SK-N-SH (cell line): ENCODE measurements around the gene LIMS1. TPM values are rescaled to one million over a fixed set of nuclear protein-coding genes. Genes with fewer than 3 reads are reported as not detected.
"Not testable (repeated sequence)": the region's sequence is repeated elsewhere in the genome, so short reads cannot be mapped to it uniquely, and the experiment has no call there.

Experiments used
- CTCF ChIA-PET: fragments of 300-600, 350-600 bp; formaldehyde crosslinking; extraction: SDS; loops from one replicate; lab custom pipeline; 2021; lab: Yijun Ruan, JAX
- POLR2A ChIA-PET: fragments of 350-600 bp; sonication (Branson Sonifier 250); formaldehyde crosslinking; extraction: SDS; loops from one replicate; lab custom pipeline; 2020; ENCODE audit warnings: antibody characterized with exemption, inconsistent platforms; lab: Yijun Ruan, JAX
- DNase-seq: peaks from one replicate; pipeline ENCODE4 v3.0.0; 2012
- H2AFZ ChIP-seq: fragments of 200-600 bp; sonication (generic); 2 replicates; pipeline ENCODE4 v1.8.1; 2016; ENCODE audit warnings: antibody characterized with exemption, mild to moderate bottlenecking, low read depth
- H3F3A ChIP-seq: fragments of 200-600 bp; sonication (generic); replicated peaks from 2 replicates; pipeline ENCODE3; 2016; ENCODE audit warnings: antibody characterized with exemption, mild to moderate bottlenecking; ENCODE audit not compliant: insufficient read depth
- H3K27ac ChIP-seq, 2 experiments: fragments of 200-500 bp in 1 of 2; fragments of 200-600 bp in 1 of 2; sonication (Bioruptor generic) in 1 of 2; sonication (generic), shearing (Covaris generic) in 1 of 2; 2 replicates each; pipeline versions ENCODE4 v1.5.1 to v1.6.1; 2014 to 2016; ENCODE audit warnings: low read depth in 2 of 2, inconsistent platforms in 1 of 2, low read length in 1 of 2, mild to moderate bottlenecking in 1 of 2, mixed read lengths in 1 of 2
- H3K27me3 ChIP-seq: fragments of 200-600 bp; sonication (generic), shearing (Covaris generic); 2 replicates; pipeline ENCODE4 v1.6.1; 2016; ENCODE audit warnings: mixed run types; ENCODE audit not compliant: insufficient read depth
- H3K36me3 ChIP-seq, 2 experiments: fragments of 200-500 bp in 1 of 2; fragments of 200-600 bp in 1 of 2; sonication (Bioruptor generic) in 1 of 2; sonication (generic) in 1 of 2; replicated peaks in 1 of 2; 2 replicates each; pipeline versions ENCODE3 to v1.5.1; 2014 to 2016; ENCODE audit warnings: low read length in 1 of 2, mild to moderate bottlenecking in 1 of 2; ENCODE audit not compliant: insufficient read depth in 2 of 2, control insufficient read depth in 1 of 2
- H3K4me1 ChIP-seq, 2 experiments: fragments of 200-500 bp in 1 of 2; fragments of 200-600 bp in 1 of 2; sonication (Bioruptor generic) in 1 of 2; sonication (generic), shearing (Covaris generic) in 1 of 2; 2 replicates each; pipeline versions ENCODE4 v1.5.1 to v1.6.1; 2014 to 2016; ENCODE audit warnings: low read depth in 1 of 2, low read length in 1 of 2, mixed run types in 1 of 2; ENCODE audit not compliant: insufficient read depth in 2 of 2, control insufficient read depth in 1 of 2
- H3K4me2 ChIP-seq: fragments of 200-600 bp; sonication (generic), shearing (Covaris generic); 2 replicates; pipeline ENCODE4 v1.6.1; 2017; ENCODE audit warnings: mixed run types
- H3K4me3 ChIP-seq, 2 experiments: fragments of 200-500 bp in 1 of 2; fragments of 200-600 bp in 1 of 2; sonication (Bioruptor generic) in 1 of 2; sonication (generic), shearing (Covaris generic) in 1 of 2; 2 replicates each; pipeline versions ENCODE4 v1.5.1 to v1.8.1; 2014 to 2016; ENCODE audit warnings: low read depth in 2 of 2, inconsistent platforms in 1 of 2, low read length in 1 of 2, mild to moderate bottlenecking in 1 of 2, mixed read lengths in 1 of 2, moderate library complexity in 1 of 2
- H3K79me2 ChIP-seq: fragments of 200-600 bp; sonication (generic); 2 replicates; pipeline ENCODE4 v1.8.1; 2017; ENCODE audit warnings: mild to moderate bottlenecking; ENCODE audit not compliant: insufficient read depth
- H3K9ac ChIP-seq: fragments of 200-600 bp; sonication (generic); 2 replicates; pipeline ENCODE4 v1.6.1; 2017; ENCODE audit warnings: mixed run types
- H3K9me2 ChIP-seq: fragments of 200-600 bp; sonication (generic); 2 replicates; pipeline ENCODE4 v1.6.1; 2017; ENCODE audit warnings: mixed run types
- H3K9me3 ChIP-seq: fragments of 200-600 bp; sonication (generic); 2 replicates; pipeline ENCODE4 v1.6.1; 2017; ENCODE audit warnings: mixed run types, mild to moderate bottlenecking, moderate library complexity
- H4K20me1 ChIP-seq: fragments of 200-600 bp; sonication (generic); 2 replicates; pipeline ENCODE4 v1.6.1; 2017; ENCODE audit warnings: mild to moderate bottlenecking, mixed run types; ENCODE audit not compliant: insufficient read depth
- EP300 ChIP-seq, 2 experiments: IDR thresholded peaks; 2 replicates each; pipeline versions ENCODE4 v1.4.0 to v1.6.1; 2012; ENCODE audit warnings: borderline replicate concordance in 1 of 2, low read depth in 1 of 2, low read length in 1 of 2
- FOXJ3 ChIP-seq: sonication (generic); formaldehyde crosslinking; IDR thresholded peaks from 2 replicates; pipeline ENCODE4 v1.5.1; 2020; ENCODE audit warnings: mild to moderate bottlenecking, missing genetic modification reagents
- FOXM1 ChIP-seq: IDR thresholded peaks from 2 replicates; pipeline ENCODE4 v1.4.0; 2012; ENCODE audit warnings: low read depth, mild to moderate bottlenecking
- GABPA ChIP-seq: IDR thresholded peaks from 2 replicates; pipeline ENCODE4 v1.4.0; 2012; ENCODE audit warnings: low read depth, mild to moderate bottlenecking
- GATA2 ChIP-seq: sonication (generic); formaldehyde crosslinking; IDR thresholded peaks from 2 replicates; pipeline ENCODE4 v1.5.0; 2020; ENCODE audit warnings: mild to moderate bottlenecking, missing genetic modification reagents
- MEF2A ChIP-seq: IDR thresholded peaks from 2 replicates; pipeline ENCODE4 v1.4.0; 2012; ENCODE audit warnings: low read depth, borderline replicate concordance
- MXI1 ChIP-seq: IDR thresholded peaks from 2 replicates; pipeline ENCODE4 v1.6.1; 2012; ENCODE audit warnings: mild to moderate bottlenecking, low read depth, low read length, improper control_type of control experiment
- RAD21 ChIP-seq: IDR thresholded peaks from 2 replicates; pipeline ENCODE4 v1.6.1; 2012; ENCODE audit warnings: mild to moderate bottlenecking, low read length
- RCOR1 ChIP-seq: fragments of 150-350 bp; IDR thresholded peaks from 2 replicates; pipeline ENCODE4 v1.6.1; 2017; ENCODE audit warnings: antibody characterized with exemption, low read length
- RFX5 ChIP-seq: IDR thresholded peaks from 2 replicates; pipeline ENCODE4 v1.6.1; 2012; ENCODE audit warnings: mild to moderate bottlenecking, improper control_type of control experiment, low read length
- RXRA ChIP-seq: IDR thresholded peaks from 2 replicates; pipeline ENCODE4 v1.4.0; 2012; ENCODE audit warnings: low read depth, mild to moderate bottlenecking, borderline replicate concordance
- SIN3A ChIP-seq: IDR thresholded peaks from 2 replicates; pipeline ENCODE4 v1.6.1; 2012; ENCODE audit warnings: low read depth, mild to moderate bottlenecking, low read length, moderate library complexity, borderline replicate concordance
- SMC3 ChIP-seq: IDR thresholded peaks from 2 replicates; pipeline ENCODE4 v1.6.1; 2012; ENCODE audit warnings: low read depth, low read length, improper control_type of control experiment
- TAF1 ChIP-seq: IDR thresholded peaks from 2 replicates; pipeline ENCODE4 v1.6.1; 2012; ENCODE audit warnings: low read depth, mild to moderate bottlenecking, low read length, moderate library complexity, borderline replicate concordance
- TEAD4 ChIP-seq: IDR thresholded peaks from 2 replicates; pipeline ENCODE4 v1.4.0; 2012; ENCODE audit warnings: mild to moderate bottlenecking, borderline replicate concordance; ENCODE audit not compliant: insufficient read depth
- YY1 ChIP-seq: IDR thresholded peaks from 2 replicates; pipeline ENCODE4 v1.4.0; 2012; ENCODE audit warnings: low read depth, mild to moderate bottlenecking
- WGBS: methylation state at CpG from one replicate; pipeline ENCODE4 v1.1.6; 2017; ENCODE audit warnings: low lambda C conversion rate; 5-methylcytosine and 5-hydroxymethylcytosine counted together
- polyA plus RNA-seq, 3 experiments: library from polyadenylated mRNA; depleted of rRNA; stranded (reverse); fragments of >200 nt; gene quantifications; 2 replicates each; pipeline ENCODE4 v1.2.3, GENCODE V29; 2012
- TF ChIP-seq, protein P1 (sequence below): fragments of 200-600 bp; sonication (generic); IDR thresholded peaks from 2 replicates; pipeline ENCODE4 v1.6.1; 2017; ENCODE audit warnings: antibody characterized with exemption, mild to moderate bottlenecking, moderate library complexity
- TF ChIP-seq, protein P2 (sequence below): fragments of 150-350 bp; IDR thresholded peaks from 2 replicates; pipeline ENCODE4 v1.6.1; 2017; ENCODE audit warnings: antibody characterized with exemption, low read length, low read depth, borderline replicate concordance
- TF ChIP-seq, protein P3 (sequence below): IDR thresholded peaks from 2 replicates; pipeline ENCODE4 v1.4.0; 2012; ENCODE audit warnings: low read depth, borderline replicate concordance

The LIMS1 gene
- polyA plus RNA-seq, 1 of the 3 experiments (the other 2 are of a cell fraction) = 123 TPM

DNA sequence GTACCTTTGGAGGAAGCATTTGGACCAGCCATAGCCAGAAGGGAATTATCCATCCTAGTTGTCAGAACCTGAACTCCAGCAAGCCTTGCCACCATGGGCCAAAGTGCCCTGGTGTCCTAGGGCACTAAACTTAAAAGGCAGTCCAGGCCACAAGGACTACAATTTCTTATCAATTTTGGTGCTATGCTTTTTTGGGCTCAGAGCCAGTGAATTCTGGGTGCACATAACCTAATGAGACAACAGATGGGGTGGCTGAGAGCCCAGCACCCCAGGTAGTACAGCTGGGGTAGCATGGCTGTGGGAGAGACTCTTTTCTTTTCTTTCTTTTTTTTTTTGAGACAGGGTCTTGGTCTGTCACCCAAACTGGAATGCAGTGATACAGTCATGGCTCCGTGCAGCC, 170.6 kb downstream of the LIMS1 start (continued):
- TF ChIP-seq, protein P1, sequence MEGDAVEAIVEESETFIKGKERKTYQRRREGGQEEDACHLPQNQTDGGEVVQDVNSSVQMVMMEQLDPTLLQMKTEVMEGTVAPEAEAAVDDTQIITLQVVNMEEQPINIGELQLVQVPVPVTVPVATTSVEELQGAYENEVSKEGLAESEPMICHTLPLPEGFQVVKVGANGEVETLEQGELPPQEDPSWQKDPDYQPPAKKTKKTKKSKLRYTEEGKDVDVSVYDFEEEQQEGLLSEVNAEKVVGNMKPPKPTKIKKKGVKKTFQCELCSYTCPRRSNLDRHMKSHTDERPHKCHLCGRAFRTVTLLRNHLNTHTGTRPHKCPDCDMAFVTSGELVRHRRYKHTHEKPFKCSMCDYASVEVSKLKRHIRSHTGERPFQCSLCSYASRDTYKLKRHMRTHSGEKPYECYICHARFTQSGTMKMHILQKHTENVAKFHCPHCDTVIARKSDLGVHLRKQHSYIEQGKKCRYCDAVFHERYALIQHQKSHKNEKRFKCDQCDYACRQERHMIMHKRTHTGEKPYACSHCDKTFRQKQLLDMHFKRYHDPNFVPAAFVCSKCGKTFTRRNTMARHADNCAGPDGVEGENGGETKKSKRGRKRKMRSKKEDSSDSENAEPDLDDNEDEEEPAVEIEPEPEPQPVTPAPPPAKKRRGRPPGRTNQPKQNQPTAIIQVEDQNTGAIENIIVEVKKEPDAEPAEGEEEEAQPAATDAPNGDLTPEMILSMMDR = no peak
- no peak for TF ChIP-seq FOXJ3
- TF ChIP-seq, all 33 proteins: peak for 0

DNA sequence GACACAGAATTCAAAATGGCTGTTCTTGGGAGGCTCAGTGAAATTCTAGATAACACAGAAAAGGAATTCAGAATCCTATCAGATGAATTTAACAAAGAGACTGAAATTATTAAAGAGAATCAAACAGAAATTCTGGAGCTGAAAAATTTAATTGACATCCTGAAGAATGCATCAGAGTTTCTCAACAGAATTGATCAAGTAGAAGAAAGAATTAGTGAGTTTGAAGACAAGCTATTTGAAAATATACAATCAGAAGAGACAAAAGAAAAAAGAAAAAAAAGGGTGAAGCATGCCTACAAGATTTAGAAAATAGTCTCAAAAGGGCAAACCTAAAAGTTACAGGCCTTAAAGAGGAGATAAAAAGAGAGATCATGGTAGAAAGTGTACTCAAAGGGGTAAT, 173.0 kb downstream of the LIMS1 start:
- H3K4me3 ChIP-seq = no peak overlapping the region
- H2AFZ ChIP-seq = no peak overlapping the region
- DNase-seq = no peak
- no peak overlapping the region for H3K4me2 ChIP-seq
- no peaks in the 10 kb centered on the region for H3K4me1 ChIP-seq
- peaks cover 4% of the 10 kb centered on the region; the same call in 1 of the 2 replicates for H3K9me3 ChIP-seq
- no peaks in the 10 kb centered on the region for H3K9me2 ChIP-seq
- no peak overlapping the region for H3K27ac ChIP-seq
- no peaks in the 10 kb centered on the region for H4K20me1 ChIP-seq
- CTCF ChIA-PET = interaction anchor here (1.6 kb wide), 1 partner anchor 71 kb away, joined by 4 read pairs; no protein-coding TSS in a partner anchor
- TF ChIP-seq RXRA (no peak), YY1 (no peak), MEF2A (no peak), TAF1 (no peak), SIN3A (no peak), MXI1 (no peak), RCOR1 (no peak), EP300 (IDR thresholded peaks at IDR 0.05; ENCODE audit: borderline replicate concordance in 1 of 2, low read depth in 1 of 2, low read length in 1 of 2) (no peak), TEAD4 (no peak), SMC3 (no peak), FOXM1 (no peak), RAD21 (no peak), FOXJ3 (no peak), GABPA (no peak), RFX5 (no peak), GATA2 (CRISPR knock-in tag) (no peak)
- TF ChIP-seq, protein P2, sequence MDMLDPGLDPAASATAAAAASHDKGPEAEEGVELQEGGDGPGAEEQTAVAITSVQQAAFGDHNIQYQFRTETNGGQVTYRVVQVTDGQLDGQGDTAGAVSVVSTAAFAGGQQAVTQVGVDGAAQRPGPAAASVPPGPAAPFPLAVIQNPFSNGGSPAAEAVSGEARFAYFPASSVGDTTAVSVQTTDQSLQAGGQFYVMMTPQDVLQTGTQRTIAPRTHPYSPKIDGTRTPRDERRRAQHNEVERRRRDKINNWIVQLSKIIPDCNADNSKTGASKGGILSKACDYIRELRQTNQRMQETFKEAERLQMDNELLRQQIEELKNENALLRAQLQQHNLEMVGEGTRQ = no peak
- TF ChIP-seq, protein P3, sequence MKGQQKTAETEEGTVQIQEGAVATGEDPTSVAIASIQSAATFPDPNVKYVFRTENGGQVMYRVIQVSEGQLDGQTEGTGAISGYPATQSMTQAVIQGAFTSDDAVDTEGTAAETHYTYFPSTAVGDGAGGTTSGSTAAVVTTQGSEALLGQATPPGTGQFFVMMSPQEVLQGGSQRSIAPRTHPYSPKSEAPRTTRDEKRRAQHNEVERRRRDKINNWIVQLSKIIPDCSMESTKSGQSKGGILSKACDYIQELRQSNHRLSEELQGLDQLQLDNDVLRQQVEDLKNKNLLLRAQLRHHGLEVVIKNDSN = no peak
- H3K9ac ChIP-seq = no peak overlapping the region
- no peaks in the 10 kb centered on the region for H3F3A ChIP-seq
- no peaks in the 10 kb centered on the region for H3K79me2 ChIP-seq
- H3K36me3 ChIP-seq = no peaks in the 10 kb centered on the region
- POLR2A ChIA-PET = no interaction called here
- no peaks in the 10 kb centered on the region for H3K27me3 ChIP-seq

DNA sequence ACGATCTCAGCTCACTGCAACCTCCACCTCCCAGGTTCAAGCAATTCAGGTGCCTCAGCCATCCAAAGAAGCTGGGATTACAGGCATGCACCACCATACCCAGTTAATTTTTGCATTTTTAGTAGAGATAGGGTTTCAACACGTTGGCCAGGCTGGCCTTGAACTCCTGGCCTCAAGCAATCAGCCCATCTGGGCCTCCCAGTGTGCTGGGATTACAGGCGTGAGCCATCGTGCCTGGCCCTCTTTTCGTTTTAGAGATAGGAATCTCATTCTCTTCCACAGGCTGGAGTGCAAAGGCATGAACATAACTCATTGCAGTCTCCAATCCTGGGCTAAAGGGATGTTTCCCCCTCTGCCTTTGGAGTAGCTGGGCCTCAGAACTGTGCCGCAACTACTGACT, 182.7 kb downstream of the LIMS1 start:
- POLR2A ChIA-PET, H3K36me3 ChIP-seq, H2AFZ ChIP-seq, H3K4me2 ChIP-seq, H3K27me3 ChIP-seq, H3K4me1 ChIP-seq, H3K27ac ChIP-seq, H3K9me3 ChIP-seq, H4K20me1 ChIP-seq, H3K9me2 ChIP-seq, H3F3A ChIP-seq, H3K4me3 ChIP-seq, DNase-seq, H3K9ac ChIP-seq: not testable (repeated sequence)
- H3K79me2 ChIP-seq = peaks cover 25% of the 10 kb centered on the region
- CTCF ChIA-PET = interaction anchor here (0.6 kb wide), 1 partner anchor 749 kb away, joined by 3 read pairs; no protein-coding TSS in a partner anchor
- 77% methylated on average over 6 of the region's 6 CpGs for WGBS
